Endothelial cell (in vitro differentiated cells): ENCODE data around the gene KCNJ11. TPM values are rescaled to one million over a fixed set of nuclear protein-coding genes. Genes with fewer than 3 reads are reported as not detected.

Experiments
- DNase-seq: peaks from one replicate; pipeline ENCODE4 v3.0.0; 2021; ENCODE audit warnings: low spot score
- H3K27ac Mint-ChIP-seq: one replicate; pipeline ENCODE4 v1.8.0; 2021; ENCODE audit warnings: mixed read lengths, inconsistent platforms; ENCODE audit not compliant: unreplicated experiment
- H3K27me3 Mint-ChIP-seq: one replicate; pipeline ENCODE4 v1.8.0; 2021; ENCODE audit warnings: mild to moderate bottlenecking, moderate library complexity, mixed read lengths, inconsistent platforms; ENCODE audit not compliant: unreplicated experiment
- H3K36me3 Mint-ChIP-seq: one replicate; pipeline ENCODE4 v1.8.0; 2021; ENCODE audit warnings: mild to moderate bottlenecking, low read depth, mixed read lengths, inconsistent platforms; ENCODE audit not compliant: unreplicated experiment
- H3K4me1 Mint-ChIP-seq: one replicate; pipeline ENCODE4 v1.8.0; 2021; ENCODE audit warnings: mild to moderate bottlenecking, mixed read lengths, inconsistent platforms; ENCODE audit not compliant: unreplicated experiment
- H3K4me3 Mint-ChIP-seq: one replicate; pipeline ENCODE4 v1.8.0; 2021; ENCODE audit warnings: mild to moderate bottlenecking, mixed read lengths, inconsistent platforms; ENCODE audit not compliant: unreplicated experiment
- H3K9me3 Mint-ChIP-seq: one replicate; pipeline ENCODE4 v1.8.0; 2021; ENCODE audit warnings: mixed read lengths, inconsistent platforms; ENCODE audit not compliant: unreplicated experiment
- CTCF ChIP-seq: fragments of 200-600 bp; sonication (generic); IDR thresholded peaks from one replicate; pipeline ENCODE4 v1.5.0; 2021; ENCODE audit warnings: antibody characterized with exemption; ENCODE audit not compliant: unreplicated experiment
- total RNA-seq: library from RNA; stranded (reverse); fragmentation: NEBNext Ultra II Directional; extraction: Animal tissue kit (Norgen Biotek cat#: 25700); gene quantifications from one replicate; pipeline ENCODE4 v1.2.1, GENCODE V29; 2021; ENCODE audit not compliant: unreplicated experiment

KCNJ11 gene
- total RNA-seq, 1 donor from 2014 or later: 0.46 TPM

DNA sequence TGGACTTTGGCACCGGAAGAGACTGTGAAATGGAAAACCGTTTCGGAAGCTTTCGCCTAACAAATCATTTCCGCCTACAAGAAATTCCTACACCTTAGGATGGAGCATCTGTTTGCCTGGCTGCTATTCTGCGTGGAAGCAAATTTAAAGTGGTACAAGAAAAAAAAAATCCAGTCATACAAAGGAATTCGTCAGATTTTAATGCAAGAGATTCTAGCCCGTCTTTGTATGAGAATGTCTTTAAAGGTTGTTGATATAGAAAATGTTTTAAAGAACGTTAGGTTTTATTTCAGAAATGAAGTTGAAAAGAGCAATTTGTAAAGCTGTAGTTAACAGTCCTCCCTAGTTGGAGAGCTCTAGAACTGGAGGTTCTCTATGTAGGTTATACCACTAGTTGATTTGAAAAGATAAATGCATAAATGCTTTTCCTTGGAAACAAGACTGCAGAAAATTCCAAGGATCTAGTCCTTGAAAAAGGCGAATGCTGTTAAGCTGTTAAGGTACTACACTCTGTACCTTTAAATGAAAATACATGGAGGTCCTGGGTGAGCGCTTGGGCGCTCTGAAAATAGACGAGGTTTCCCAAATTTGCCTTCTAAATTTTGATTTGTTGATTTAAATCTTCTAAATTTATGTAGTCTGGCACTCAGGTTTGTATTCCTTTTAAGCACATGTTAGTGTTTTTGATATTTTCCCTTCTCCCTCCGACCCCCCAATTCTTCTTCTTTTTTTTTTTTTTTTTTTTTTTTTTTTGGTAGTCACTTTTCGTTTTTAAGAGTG is 34.4 kb downstream of the KCNJ11 start:
- H3K27me3 Mint-ChIP-seq: peaks cover 16% of the 10 kb centered on the region
- peak overlapping the region; percentile 70 for H3K4me3 Mint-ChIP-seq
- DNase-seq: no peak
- H3K36me3 Mint-ChIP-seq: peaks cover 8% of the 10 kb centered on the region
- H3K27ac Mint-ChIP-seq: no peak overlapping the region
- TF ChIP-seq CTCF: no peak
- no peaks in the 10 kb centered on the region for H3K9me3 Mint-ChIP-seq
- H3K4me1 Mint-ChIP-seq: peaks cover 14% of the 10 kb centered on the region

DNA sequence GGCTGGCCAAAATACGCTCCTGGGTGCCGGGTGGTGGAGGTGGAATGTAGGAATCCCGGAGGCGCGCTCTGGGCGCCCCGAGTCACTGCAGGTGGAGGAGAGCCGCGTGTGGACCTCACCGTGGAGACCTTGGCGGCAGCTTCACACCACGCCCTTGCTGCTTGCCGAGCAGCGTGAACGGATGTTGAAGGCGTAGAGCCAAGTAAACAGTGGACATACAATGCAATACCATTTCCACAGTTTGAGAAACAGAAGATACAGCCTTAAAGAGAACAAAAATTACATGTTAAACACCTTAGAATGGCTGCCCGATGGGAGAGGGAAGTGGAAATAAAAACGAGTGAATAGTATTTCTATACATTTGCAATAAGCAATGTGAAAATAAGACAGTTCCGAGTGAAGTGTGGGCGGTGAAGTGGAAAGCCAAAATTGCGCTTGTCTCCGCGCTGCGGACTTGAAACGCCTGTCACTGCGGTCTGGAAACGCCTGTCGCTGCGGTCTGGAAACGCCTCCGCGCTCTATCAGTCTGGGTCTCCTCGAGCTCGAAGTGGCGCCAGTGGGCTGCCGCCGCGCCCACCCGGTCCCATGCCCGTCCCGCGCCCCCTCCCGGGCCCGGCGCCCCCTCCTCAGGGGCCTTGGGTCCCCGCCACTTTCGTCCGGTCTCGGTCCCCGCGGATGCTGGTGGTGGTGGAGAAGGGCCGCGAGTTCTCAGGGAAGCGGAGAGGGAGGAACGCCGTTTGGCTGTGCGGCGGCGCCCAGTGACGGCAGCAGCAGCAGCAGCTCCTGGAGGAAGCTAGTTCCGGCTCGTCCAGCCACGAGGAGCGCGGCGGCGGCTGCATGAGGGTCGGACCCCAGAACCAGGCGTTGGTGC is 35.3 kb downstream of the KCNJ11 start:
- DNase-seq: peak; percentile 52
- Mint-ChIP-seq H3K27me3 (peaks cover 16% of the 10 kb centered on the region), H3K27ac (no peak overlapping the region), H3K4me1 (peaks cover 14% of the 10 kb centered on the region), H3K4me3 (peak overlapping the region; percentile 77), H3K36me3 (peaks cover 8% of the 10 kb centered on the region), H3K9me3 (no peaks in the 10 kb centered on the region)
- no peak for TF ChIP-seq CTCF

GRCh38 chr11:17351510-17352176 is 36.8 kb downstream of the KCNJ11 start, which contains the start of gene NCR3LG1:
NCR3LG1 (plus strand) TSS chr11:17351800; CDS start chr11:17351970, 170 bp downstream.
- Mint-ChIP-seq H3K27me3 (peaks cover 16% of the 10 kb centered on the region), H3K9me3 (no peaks in the 10 kb centered on the region), H3K36me3 (peaks cover 8% of the 10 kb centered on the region), H3K27ac (no peak within 1 kb of the TSS), H3K4me3 (peak within 1 kb of the TSS; percentile 77), H3K4me1 (peaks cover 14% of the 10 kb centered on the region)
- peak; percentile 28 for DNase-seq
- no peak for TF ChIP-seq CTCF

DNA sequence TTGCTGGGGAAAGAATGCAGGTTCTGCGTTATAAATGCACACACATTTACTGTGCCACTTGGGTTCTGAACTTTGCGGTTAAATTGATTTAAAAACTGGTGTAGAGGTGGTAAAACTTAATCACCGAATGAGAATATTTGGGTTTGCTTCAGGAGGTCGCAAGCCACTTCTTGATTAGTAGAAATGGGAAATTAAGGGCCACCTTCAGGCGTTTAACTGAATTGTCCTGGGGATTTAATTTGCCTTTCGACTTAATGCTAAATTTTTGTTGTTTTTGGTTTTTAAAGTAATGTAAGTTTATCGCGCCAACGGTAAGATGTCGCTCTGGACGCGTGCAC is 37.3 kb downstream of the KCNJ11 start:
- H3K4me1 Mint-ChIP-seq: peaks cover 14% of the 10 kb centered on the region
- TF ChIP-seq CTCF: peak; percentile 32
- H3K27ac Mint-ChIP-seq: no peak overlapping the region
- peaks cover 13% of the 10 kb centered on the region for H3K27me3 Mint-ChIP-seq
- peaks cover 8% of the 10 kb centered on the region for H3K36me3 Mint-ChIP-seq
- no peak overlapping the region for H3K4me3 Mint-ChIP-seq
- no peaks in the 10 kb centered on the region for H3K9me3 Mint-ChIP-seq
- no peak for DNase-seq
